GM12801 (cell line): ENCODE data around the gene CITED1.

ENCODE experiments used
- CTCF ChIP-seq: IDR thresholded peaks from one replicate; pipeline ENCODE4 v1.5.1; 2011; ENCODE audit warnings: control low read depth; ENCODE audit not compliant: insufficient read length; ENCODE audit errors: extremely low read depth

The CITED1 gene

GRCh38 chrX:72296991-72297390 is 8.7 kb downstream of the CITED1 start:
- no peak for TF ChIP-seq CTCF

- no peak for TF ChIP-seq CTCF
Measured at GRCh38 chrX:72295745-72296144, 10.0 kb downstream of the CITED1 start.

GRCh38 chrX:72294497-72294896 is 11.2 kb downstream of the CITED1 start:
- TF ChIP-seq CTCF, result no peak

- TF ChIP-seq CTCF, result no peak
Measured at GRCh38 chrX:72282302-72282701, 23.4 kb downstream of the CITED1 start.

- no peak for TF ChIP-seq CTCF
Measured at GRCh38 chrX:72280321-72280845, 25.3 kb downstream of the CITED1 start.

- no peak for TF ChIP-seq CTCF
Measured at GRCh38 chrX:72276478-72276953, 29.2 kb downstream of the CITED1 start.

- TF ChIP-seq CTCF, result no peak
Measured at GRCh38 chrX:72274526-72274925, 31.2 kb downstream of the CITED1 start.
